GM12891 (cell line): ENCODE data around the gene APC2.

Source experiments
- PAX5 ChIP-seq: IDR thresholded peaks from 2 replicates; pipeline ENCODE4 v1.6.1; 2011; ENCODE audit warnings: low read length, moderate library complexity, mild to moderate bottlenecking; ENCODE audit not compliant: insufficient read depth, severe bottlenecking
- POLR2A ChIP-seq: IDR thresholded peaks from 2 replicates; pipeline ENCODE4 v1.6.1; 2011; ENCODE audit warnings: low read depth, low read length, control low read depth
- POLR2AphosphoS5 ChIP-seq: IDR thresholded peaks from 2 replicates; pipeline ENCODE4 v1.6.1; 2011; ENCODE audit warnings: low read depth, low read length, control low read depth
- SPI1 ChIP-seq: IDR thresholded peaks from 2 replicates; pipeline ENCODE4 v1.6.1; 2011; ENCODE audit warnings: low read depth, low read length, control low read depth
- TAF1 ChIP-seq: IDR thresholded peaks from 2 replicates; pipeline ENCODE4 v1.6.1; 2011; ENCODE audit warnings: low read depth, low read length, control low read depth

DNA sequence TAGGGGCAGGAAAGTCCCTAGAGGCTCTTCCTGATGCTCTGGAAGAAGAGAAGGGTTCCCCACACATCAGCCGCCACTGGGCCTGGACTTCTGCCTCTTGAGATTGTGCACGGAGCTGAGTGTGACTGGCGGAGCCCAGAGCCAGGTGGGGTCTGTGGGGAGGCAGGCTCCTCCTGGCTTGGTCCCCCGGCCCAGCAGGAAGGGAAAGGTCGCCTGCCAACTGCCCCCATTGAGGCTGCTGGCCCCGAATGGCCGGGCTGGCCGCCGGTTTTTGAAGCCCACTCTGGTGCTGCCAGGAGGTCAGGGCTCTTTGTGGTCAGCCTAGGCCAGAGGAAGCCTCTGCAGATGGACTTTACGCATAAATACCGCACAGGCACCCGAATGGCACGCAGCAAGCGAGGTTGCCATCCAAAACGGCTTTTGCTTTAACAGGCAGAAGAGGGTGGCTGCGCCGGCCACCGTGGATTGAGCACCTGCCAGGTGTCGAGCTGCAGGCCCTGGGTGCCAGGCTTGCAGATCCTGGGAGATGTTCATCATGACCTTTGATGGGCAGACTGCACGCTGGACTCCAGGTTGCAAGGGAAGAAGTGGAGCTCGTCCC, 37.5 kb upstream of the APC2 start:
- TF ChIP-seq PAX5 (no peak), POLR2A (no peak), POLR2AphosphoS5 (no peak; the same call in 1 of the 2 replicates), SPI1 (no peak), TAF1 (no peak)
